Liver (tissue), 9 donors: ENCODE data around the gene PGS1. TPM values are rescaled to one million over a fixed set of nuclear protein-coding genes. Genes with fewer than 3 reads are reported as not detected.

Experiments
- DNase-seq: peaks from one replicate; pipeline ENCODE4 v3.0.0-alpha.2; 2017; ENCODE audit warnings: low spot score
- H3K27ac ChIP-seq, 2 donors: one replicate each; pipeline ENCODE4 v1.7.0; 2013; ENCODE audit warnings: inconsistent platforms in 2 of 2, low read length in 2 of 2, control low read depth in 1 of 2, low read depth in 1 of 2, mild to moderate bottlenecking in 1 of 2
- H3K27me3 ChIP-seq, 4 donors: one replicate each; pipeline versions ENCODE4 v1.6.1 to v1.7.0; 2013; ENCODE audit warnings: low read length in 3 of 4, inconsistent platforms in 1 of 4, mild to moderate bottlenecking in 1 of 4, moderate library complexity in 1 of 4; ENCODE audit not compliant: control insufficient read depth in 4 of 4, insufficient read depth in 4 of 4
- H3K36me3 ChIP-seq, 4 donors: one replicate each; pipeline versions ENCODE4 v1.6.1 to v1.7.0; 2013; ENCODE audit warnings: low read length in 3 of 4, mild to moderate bottlenecking in 3 of 4, low read depth in 1 of 4, moderate library complexity in 1 of 4; ENCODE audit not compliant: control insufficient read depth in 4 of 4, insufficient read depth in 3 of 4
- H3K4me1 ChIP-seq, 4 donors: one replicate each; pipeline versions ENCODE4 v1.6.1 to v1.7.0; 2013; ENCODE audit warnings: low read length in 3 of 4, mild to moderate bottlenecking in 3 of 4, moderate library complexity in 1 of 4; ENCODE audit not compliant: control insufficient read depth in 4 of 4, insufficient read depth in 4 of 4
- H3K4me3 ChIP-seq, 3 donors: one replicate each; pipeline versions ENCODE4 v1.6.1 to v1.7.0; 2013; ENCODE audit warnings: low read length in 3 of 3, control low read depth in 1 of 3, low read depth in 1 of 3, mild to moderate bottlenecking in 1 of 3
- H3K9ac ChIP-seq, 2 donors: one replicate each; pipeline ENCODE4 v1.7.0; 2013; ENCODE audit warnings: low read length in 2 of 2, mild to moderate bottlenecking in 2 of 2, moderate library complexity in 2 of 2, control low read depth in 1 of 2, low read depth in 1 of 2
- H3K9me3 ChIP-seq, 4 donors: one replicate each; pipeline versions ENCODE4 v1.6.1 to v1.7.0; 2013; ENCODE audit warnings: low read length in 3 of 4; ENCODE audit not compliant: control insufficient read depth in 4 of 4
- ATF3 ChIP-seq: IDR thresholded peaks from 2 replicates; pipeline ENCODE4 v1.6.1; 2016; ENCODE audit warnings: antibody characterized with exemption
- CTCF ChIP-seq: fragments of 150-350 bp; IDR thresholded peaks from 2 replicates; pipeline ENCODE4 v1.5.1; 2017; ENCODE audit warnings: improper control_type of control experiment, low read depth, low read length; ENCODE audit not compliant: missing input control
- EGR1 ChIP-seq, 2 donors: IDR thresholded peaks; 2 replicates each; pipeline ENCODE4 v1.6.1; 2016 to 2018; ENCODE audit warnings: antibody characterized with exemption in 2 of 2, low read depth in 2 of 2
- FOXA1 ChIP-seq: IDR thresholded peaks from 2 replicates; pipeline ENCODE4 v1.6.1; 2016; ENCODE audit warnings: antibody characterized with exemption
- FOXA2 ChIP-seq: IDR thresholded peaks from 2 replicates; pipeline ENCODE4 v1.6.1; 2016; ENCODE audit warnings: antibody characterized with exemption
- GABPA ChIP-seq, 2 donors: IDR thresholded peaks in 1 of 2; conservative IDR thresholded peaks in 1 of 2; 2 replicates each; pipeline ENCODE4 v1.6.1; 2016; ENCODE audit warnings: antibody characterized with exemption in 2 of 2, mild to moderate bottlenecking in 1 of 2, moderate library complexity in 1 of 2
- HNF4G ChIP-seq: IDR thresholded peaks from 2 replicates; pipeline ENCODE4 v1.6.1; 2016; ENCODE audit warnings: antibody characterized with exemption
- JUND ChIP-seq, 2 donors: IDR thresholded peaks; 2 replicates each; pipeline ENCODE4 v1.6.1; 2016; ENCODE audit warnings: antibody characterized with exemption in 2 of 2
- MAX ChIP-seq: IDR thresholded peaks from 2 replicates; pipeline ENCODE4 v1.6.1; 2016; ENCODE audit warnings: antibody characterized with exemption
- NR2F2 ChIP-seq: IDR thresholded peaks from 2 replicates; pipeline ENCODE4 v1.6.1; 2016; ENCODE audit warnings: antibody characterized with exemption
- RAD21 ChIP-seq, 2 donors: IDR thresholded peaks; 2 replicates each; pipeline ENCODE4 v1.6.1; 2016; ENCODE audit warnings: antibody characterized with exemption in 2 of 2, mild to moderate bottlenecking in 2 of 2
- REST ChIP-seq: IDR thresholded peaks from 2 replicates; pipeline ENCODE4 v1.6.1; 2016; ENCODE audit warnings: antibody characterized with exemption, mild to moderate bottlenecking
- RXRA ChIP-seq, 2 donors: IDR thresholded peaks; 2 replicates each; pipeline ENCODE4 v1.6.1; 2017 to 2018; ENCODE audit warnings: antibody characterized with exemption in 2 of 2, mild to moderate bottlenecking in 1 of 2
- TAF1 ChIP-seq: conservative IDR thresholded peaks from 2 replicates; pipeline ENCODE4 v1.6.1; 2016; ENCODE audit warnings: antibody characterized with exemption, mild to moderate bottlenecking
- ZBTB33 ChIP-seq: IDR thresholded peaks from 2 replicates; pipeline ENCODE4 v1.6.1; 2016; ENCODE audit warnings: antibody characterized with exemption
- WGBS: extraction: QIAGEN DNeasy Blood & Tissue Kit; methylation state at CpG from one replicate; pipeline ENCODE4 v1.1.7; 2013; 5-methylcytosine and 5-hydroxymethylcytosine counted together
- polyA plus RNA-seq, 2 donors: library from polyadenylated mRNA; stranded (reverse) in 1 of 2; unstranded in 1 of 2; fragments of 200-250 nt in 1 of 2; fragments of >200 nt in 1 of 2; fragmentation: Nextera tagmentation in 1 of 2; extraction: Ambion mirVana in 1 of 2; gene quantifications; one replicate each; pipeline versions ENCODE4 v1.2.1 to v1.2.3, GENCODE V29; 2013 to 2015
- total RNA-seq, 2 donors: library from RNA; depleted of rRNA; stranded (reverse); fragments of >200 nt; gene quantifications; one replicate each; pipeline ENCODE4 v1.2.3, GENCODE V29; 2014
- donor health status: healthy.
- donor health status: healthy.
- donor health status: healthy.
- donor health status: healthy.
- donor health status: healthy.

Gene PGS1
- total and polyA plus RNA-seq, 4 donors: 8.1 to 24.1 (median 12.2) TPM

- no peak overlapping the region for H3K9ac ChIP-seq
- 86% methylated on average over 20 of the region's 20 CpGs for WGBS
- H3K36me3 ChIP-seq: peaks cover 6 to 34% (median 17%) of the 10 kb centered on the region in 4 donors
- peaks cover 0 to 9% (median 1%) of the 10 kb centered on the region in 4 donors for H3K4me1 ChIP-seq
- no peak for TF ChIP-seq HNF4G
- no peak for TF ChIP-seq RAD21 (IDR thresholded peaks at IDR 0.05)
- TF ChIP-seq NR2F2: no peak
- no peak for TF ChIP-seq MAX
- no peak for TF ChIP-seq FOXA1
- no peak for TF ChIP-seq GABPA (IDR thresholded peaks at IDR 0.05 in 1 of 2, conservative IDR thresholded peaks at IDR 0.05 in 1 of 2)
- TF ChIP-seq CTCF: no peak
- TF ChIP-seq JUND (IDR thresholded peaks at IDR 0.05): no peak
- no peak for TF ChIP-seq TAF1
- TF ChIP-seq RXRA (IDR thresholded peaks at IDR 0.05): no peak
- TF ChIP-seq EGR1 (IDR thresholded peaks at IDR 0.05; ENCODE audit: low read depth in 2 of 2): no peak
- TF ChIP-seq FOXA2: no peak
- TF ChIP-seq ZBTB33: no peak
- TF ChIP-seq REST: no peak
- no peak for TF ChIP-seq ATF3
- no peaks in the 10 kb centered on the region for H3K27me3 ChIP-seq
- no peak overlapping the region for H3K4me3 ChIP-seq
- no peak for DNase-seq
- H3K27ac ChIP-seq: no peak overlapping the region
- no peaks in the 10 kb centered on the region for H3K9me3 ChIP-seq
These were observed 44.6 kb downstream of the PGS1 start for GRCh38 chr17:78422872-78423588.
